ENCODE results near the gene CENPM.

CENPM gene

DNA sequence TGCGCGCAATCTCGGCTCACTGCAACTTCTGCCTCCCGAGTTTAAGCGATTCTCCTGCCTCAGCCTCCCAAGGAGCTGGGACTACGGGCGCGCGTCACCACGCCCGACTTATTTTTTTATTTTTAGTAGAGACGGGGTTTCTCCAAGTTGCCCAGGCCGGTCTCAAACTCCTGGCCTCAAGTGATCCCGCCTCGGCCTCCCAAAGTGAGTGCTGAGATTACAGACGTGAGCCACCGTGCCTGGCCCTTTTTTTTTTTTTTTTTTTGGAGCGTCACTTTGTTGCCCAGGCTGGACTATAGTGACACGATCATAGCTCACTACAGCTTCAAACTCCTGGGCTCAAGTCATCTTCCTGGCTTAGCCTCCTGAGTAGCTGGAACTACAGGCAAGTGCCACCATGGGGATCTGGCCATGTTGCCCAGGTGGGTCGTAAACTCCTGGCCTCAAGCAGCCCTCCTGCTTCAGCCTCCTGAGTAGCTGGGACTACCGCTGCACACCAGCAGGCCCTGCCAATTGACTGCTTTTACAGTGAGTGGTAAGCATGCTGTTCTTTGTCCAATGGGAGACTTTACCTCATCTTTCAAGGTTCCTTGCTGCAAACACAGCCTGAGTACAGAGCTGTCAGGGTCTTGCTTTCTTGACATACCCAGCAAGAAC, 600 bp upstream of the CENPM start:
- Mint-ChIP-seq H3K9me3 (no peaks in the 10 kb centered on the region), H3K36me3 (peaks cover 3% of the 10 kb centered on the region), H3K27ac (peak overlapping the region; percentile 70), H3K4me3 (peak overlapping the region; percentile 88), H3K27me3 (no peaks in the 10 kb centered on the region), H3K4me1 (peaks cover 7% of the 10 kb centered on the region)

DNA sequence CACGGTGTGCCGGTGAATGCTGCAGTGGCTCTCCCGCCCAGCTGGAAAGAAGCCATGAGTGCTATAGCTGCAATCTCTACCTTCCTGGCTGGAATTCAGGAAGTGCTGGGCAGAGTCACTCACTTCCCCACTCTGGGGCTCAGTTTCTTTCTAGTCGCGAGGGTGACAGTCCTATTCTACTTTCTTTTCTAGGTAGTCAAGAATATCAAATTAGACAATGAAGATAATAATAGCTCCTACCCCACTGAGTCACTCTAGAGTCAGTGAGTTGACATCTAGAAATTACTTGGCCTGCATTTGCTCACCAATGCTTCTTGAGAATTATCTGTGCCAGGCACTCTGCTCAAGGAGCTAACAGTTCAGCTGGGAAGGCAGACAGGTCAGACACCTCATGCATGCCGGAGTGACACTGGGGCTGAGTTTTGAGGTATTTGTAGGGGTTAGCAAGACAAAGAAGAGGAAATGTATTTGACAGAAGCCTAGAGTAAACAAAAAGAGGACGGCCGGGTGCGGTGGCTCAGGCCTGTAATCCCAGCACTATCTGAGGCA, 3.2 kb downstream of the CENPM start:
- no peaks in the 10 kb centered on the region for H3K27me3 Mint-ChIP-seq
- H3K36me3 Mint-ChIP-seq, result peaks cover 3% of the 10 kb centered on the region
- H3K4me3 Mint-ChIP-seq, result peak overlapping the region; percentile 66
- peaks cover 34% of the 10 kb centered on the region for H3K4me1 Mint-ChIP-seq
- H3K9me3 Mint-ChIP-seq, result no peaks in the 10 kb centered on the region
- H3K27ac Mint-ChIP-seq, result peak overlapping the region; percentile 33

DNA sequence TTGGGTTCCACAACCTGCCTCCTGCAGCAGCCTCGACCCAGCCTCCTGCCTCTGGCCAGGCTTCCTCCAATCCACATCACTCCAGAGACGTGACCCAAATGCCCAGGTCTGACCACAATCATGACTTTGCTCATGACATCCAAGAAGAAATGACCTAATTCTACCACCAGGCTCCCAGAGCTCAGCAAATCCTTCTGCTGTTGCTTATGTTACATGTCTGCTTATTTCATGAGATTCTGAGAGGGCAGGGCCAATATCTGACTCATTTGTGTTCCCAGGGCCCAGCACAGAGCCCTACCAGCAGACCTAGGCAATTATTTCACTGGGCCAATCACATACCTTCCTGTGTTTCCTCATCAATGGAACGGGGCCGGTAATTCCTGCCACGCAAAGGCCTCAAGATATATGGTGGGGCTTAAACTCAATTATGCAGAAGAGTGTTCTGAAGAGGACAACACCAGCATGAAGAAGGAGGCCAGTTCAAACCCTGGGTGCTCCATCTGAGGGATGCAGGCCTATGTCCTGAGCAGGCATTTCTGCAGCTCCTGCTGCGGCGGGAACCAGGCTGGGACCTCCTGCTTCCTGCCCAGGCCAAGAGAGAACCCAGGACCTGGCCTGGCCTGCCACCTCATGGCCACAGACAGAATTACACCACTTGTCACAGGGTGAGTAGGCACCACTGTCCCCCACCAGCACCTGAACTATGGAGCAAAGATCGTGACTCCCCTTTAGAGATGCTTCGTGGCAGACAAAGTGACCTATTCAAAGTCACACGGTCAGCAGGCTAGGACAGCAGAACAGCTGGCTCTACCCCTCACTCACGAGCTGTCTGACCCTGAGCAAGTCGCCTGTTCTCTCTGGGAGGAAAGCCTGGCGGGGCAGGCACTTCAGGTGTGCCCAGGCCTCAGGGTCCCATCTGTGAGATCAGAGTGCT, 5.9 kb downstream of the CENPM start:
- H3K27ac Mint-ChIP-seq, result peak overlapping the region; percentile 98
- H3K4me3 Mint-ChIP-seq, result peak overlapping the region; percentile 50
- H3K27me3 Mint-ChIP-seq, result no peaks in the 10 kb centered on the region
- no peaks in the 10 kb centered on the region for H3K9me3 Mint-ChIP-seq
- H3K4me1 Mint-ChIP-seq, result peaks cover 37% of the 10 kb centered on the region
- H3K36me3 Mint-ChIP-seq, result peaks cover 3% of the 10 kb centered on the region

DNA sequence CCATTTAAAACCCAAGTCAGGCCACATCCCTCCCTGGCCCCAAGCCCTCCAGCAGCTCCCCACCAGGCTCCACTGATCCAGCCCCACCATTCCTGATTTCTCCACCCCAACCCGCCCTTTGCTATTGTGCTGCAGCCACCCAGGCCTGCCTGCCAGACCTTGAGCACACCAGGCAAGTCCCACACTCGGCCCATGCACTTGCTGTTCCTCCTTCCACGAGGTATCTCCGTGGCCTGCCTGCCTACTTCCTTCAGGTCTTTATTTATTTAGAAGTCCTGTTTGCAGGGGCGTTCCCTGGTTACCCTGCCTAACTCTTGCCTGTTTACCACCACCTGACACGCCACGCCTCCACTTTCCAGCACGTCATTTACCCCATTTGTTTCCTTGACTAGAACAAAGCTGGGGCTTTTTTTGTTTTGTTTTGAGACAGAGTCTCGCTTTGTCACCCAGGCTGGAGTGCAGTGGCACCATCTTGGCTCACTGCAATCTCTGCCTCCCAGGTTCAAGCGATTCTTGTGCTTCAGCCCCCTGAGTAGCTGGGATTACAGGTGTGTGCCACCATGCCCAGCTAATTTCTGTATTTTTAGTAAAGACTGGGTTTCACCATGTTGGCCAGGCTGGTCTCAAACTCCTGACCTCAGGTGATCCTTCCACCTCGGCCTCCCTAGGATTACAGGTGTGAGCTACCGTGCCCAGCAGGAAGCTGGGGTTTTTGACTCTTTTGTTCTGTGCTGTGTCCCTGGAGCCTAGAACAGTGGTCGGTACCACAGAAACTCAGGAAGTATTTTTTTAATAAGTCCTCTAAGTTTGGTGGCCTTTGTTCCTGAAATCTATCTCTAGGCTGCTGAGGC, 6.7 kb downstream of the CENPM start:
- H3K4me3 Mint-ChIP-seq, result peak overlapping the region; percentile 79
- H3K9me3 Mint-ChIP-seq, result no peaks in the 10 kb centered on the region
- H3K4me1 Mint-ChIP-seq, result peaks cover 34% of the 10 kb centered on the region
- peak overlapping the region; percentile 98 for H3K27ac Mint-ChIP-seq
- H3K27me3 Mint-ChIP-seq, result no peaks in the 10 kb centered on the region
- H3K36me3 Mint-ChIP-seq, result peaks cover 1% of the 10 kb centered on the region

DNA sequence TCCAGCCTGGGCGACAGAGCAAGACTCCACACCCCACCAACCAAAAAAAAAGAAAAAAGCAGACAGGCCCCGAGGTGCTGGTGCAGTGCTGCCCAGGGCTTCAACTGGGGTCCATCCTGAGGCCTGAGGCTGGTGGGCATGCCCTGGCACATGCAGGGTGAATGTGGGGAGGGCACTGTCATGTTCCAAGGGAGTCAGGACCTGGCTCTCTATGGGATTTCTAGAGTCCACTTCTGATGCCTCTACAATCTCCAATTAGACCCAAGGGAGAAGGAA, 10.1 kb downstream of the CENPM start:
- Mint-ChIP-seq H3K9me3 (no peaks in the 10 kb centered on the region), H3K27ac (no peak overlapping the region), H3K4me3 (no peak overlapping the region), H3K4me1 (peaks cover 30% of the 10 kb centered on the region), H3K27me3 (no peaks in the 10 kb centered on the region), H3K36me3 (no peaks in the 10 kb centered on the region)

DNA sequence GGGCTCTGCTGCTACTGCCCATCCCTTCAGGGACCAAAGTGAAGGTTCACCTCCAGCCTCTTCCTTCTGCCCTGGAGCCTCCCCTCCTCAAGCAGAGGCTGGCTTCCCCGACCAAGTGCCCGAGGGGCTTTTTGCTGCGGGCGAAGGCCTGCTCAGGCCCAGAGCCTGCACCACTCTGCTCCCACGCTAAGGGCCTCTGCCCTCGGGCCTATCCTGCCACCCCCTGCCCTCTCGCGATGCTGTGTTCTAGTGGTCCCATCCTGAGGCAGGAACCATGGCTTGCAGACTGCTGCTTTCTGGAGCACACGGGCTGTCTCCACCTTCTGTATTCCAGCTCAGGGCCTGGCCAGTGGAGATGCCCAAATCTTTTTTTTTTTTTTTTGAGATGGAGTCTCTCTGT, 11.4 kb downstream of the CENPM start:
- H3K4me3 Mint-ChIP-seq, result no peak overlapping the region

DNA sequence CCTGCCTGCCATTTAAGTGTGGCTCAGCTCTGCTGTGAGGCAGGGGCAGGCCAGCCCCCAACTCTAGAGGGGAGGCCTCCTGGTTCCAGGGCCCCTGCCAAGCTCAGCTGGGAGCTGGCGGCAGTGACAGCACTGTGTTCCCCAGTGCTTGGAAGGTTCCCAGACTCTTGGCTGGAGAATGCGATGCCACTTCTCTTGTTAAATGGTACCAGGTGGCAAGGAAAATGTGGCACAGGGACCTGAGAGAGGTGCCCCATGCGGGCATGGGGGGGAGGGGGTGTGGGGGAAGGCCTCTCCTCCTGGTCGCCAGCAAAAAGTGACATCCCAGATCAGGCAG, 12.0 kb downstream of the CENPM start:
- Mint-ChIP-seq H3K36me3 (no peaks in the 10 kb centered on the region), H3K27ac (no peak overlapping the region), H3K27me3 (no peaks in the 10 kb centered on the region), H3K4me1 (peaks cover 13% of the 10 kb centered on the region), H3K9me3 (no peaks in the 10 kb centered on the region), H3K4me3 (no peak overlapping the region)

More for the DNA sequence above, 11.4 kb downstream of the CENPM start:
- Mint-ChIP-seq H3K36me3 (no peaks in the 10 kb centered on the region), H3K27ac (no peak overlapping the region), H3K27me3 (no peaks in the 10 kb centered on the region), H3K9me3 (no peaks in the 10 kb centered on the region), H3K4me1 (peaks cover 18% of the 10 kb centered on the region)

DNA sequence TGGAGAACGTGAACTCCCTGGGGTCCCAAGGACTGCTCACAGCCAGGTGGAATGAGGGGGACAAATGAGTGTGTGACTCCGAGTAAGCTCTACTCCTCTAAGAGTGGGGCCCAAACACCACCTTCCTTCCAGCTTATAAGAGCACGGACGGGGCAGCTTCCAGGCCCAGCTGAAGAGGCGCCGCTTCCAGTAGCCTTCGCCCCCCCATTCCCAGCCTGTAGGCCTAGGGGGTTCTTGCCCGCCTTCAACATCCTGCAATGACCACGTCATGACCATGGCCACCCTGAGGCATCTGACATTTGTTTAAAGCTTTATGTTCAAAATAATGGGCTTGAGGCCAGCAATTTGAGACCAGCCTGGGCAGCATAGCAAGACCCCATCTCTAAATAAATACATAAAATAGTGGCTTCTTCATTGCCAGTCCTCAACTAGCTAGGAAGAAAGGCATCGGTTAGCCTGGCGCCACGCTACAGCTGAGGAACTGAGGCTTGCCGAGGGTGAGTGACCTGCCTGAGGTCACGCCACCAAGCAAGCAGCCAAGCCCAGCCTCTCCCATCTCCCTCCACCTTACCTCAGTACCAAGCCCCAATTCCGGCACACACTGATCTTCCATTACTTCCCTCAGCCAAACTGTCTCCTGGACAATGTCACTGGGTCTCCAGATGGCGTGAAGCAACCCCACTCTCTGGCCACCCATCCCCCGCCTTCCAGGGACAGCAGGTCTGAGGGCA, 12.5 kb downstream of the CENPM start:
- Mint-ChIP-seq H3K4me3 (no peak overlapping the region), H3K4me1 (peaks cover 8% of the 10 kb centered on the region)

DNA sequence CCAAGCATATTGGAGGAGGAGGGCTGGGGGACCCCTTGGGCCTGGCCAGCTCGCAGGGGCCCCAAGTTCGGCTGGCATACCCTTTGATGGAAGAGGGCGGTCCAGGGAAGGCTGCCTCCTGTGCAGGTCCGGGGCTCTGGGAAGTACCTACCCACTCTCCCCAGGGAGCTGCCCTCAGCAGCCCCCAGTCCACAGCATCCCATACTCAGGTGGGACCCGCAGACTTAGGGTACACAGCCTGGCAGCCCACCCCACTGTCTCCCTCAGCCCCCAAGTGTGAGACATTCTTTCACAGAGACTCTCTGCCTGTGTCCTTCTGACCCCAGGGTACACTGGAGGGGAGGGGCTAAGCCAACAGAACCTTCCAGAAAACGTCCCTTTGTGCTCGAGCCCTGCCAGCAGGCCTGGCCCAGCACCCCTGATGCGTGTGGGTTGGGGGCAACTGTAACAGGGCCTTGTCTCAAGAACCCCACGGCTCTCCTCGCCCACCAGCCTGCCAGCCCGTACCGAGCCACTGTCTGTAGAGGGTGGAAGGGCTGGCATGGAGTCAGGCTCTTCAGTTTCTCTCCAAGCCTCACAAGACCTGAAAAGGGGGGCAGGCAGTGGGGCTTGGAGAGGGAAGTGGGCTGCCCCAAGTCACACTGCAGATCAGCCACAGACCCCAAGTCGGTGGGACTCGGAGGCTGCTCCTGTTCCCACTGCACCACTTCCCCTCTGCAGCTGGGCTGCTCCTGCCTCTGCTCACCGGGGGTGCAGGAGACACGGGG, 13.4 kb downstream of the CENPM start:
- Mint-ChIP-seq H3K4me1 (peaks cover 8% of the 10 kb centered on the region), H3K27me3 (no peaks in the 10 kb centered on the region), H3K36me3 (no peaks in the 10 kb centered on the region), H3K9me3 (no peaks in the 10 kb centered on the region), H3K4me3 (no peak overlapping the region), H3K27ac (no peak overlapping the region)

More for the DNA sequence above, 12.5 kb downstream of the CENPM start:
- H3K9me3 Mint-ChIP-seq, result no peaks in the 10 kb centered on the region
- no peaks in the 10 kb centered on the region for H3K36me3 Mint-ChIP-seq
- H3K27me3 Mint-ChIP-seq, result no peaks in the 10 kb centered on the region
- peak overlapping the region; percentile 41 for H3K27ac Mint-ChIP-seq

DNA sequence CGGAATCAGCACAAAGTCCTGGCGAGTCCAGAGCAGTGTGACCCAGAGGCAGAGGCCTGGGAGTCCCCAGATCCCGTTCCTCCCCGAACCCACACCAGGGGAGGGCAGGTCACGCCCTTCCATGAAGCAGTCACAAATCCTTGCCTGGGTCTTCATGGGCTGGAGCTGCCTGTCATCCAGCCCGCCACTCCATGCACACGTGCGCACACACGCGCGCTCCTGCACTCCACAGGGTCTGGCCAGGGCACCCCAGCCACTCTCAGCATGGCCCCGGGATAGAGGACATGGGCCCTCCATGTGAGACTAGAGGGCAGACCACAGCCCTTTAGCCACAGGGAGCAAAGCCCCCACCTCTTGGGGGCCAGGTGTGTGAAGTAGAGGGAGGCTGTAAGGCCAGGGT, 14.6 kb downstream of the CENPM start:
- H3K36me3 Mint-ChIP-seq, result no peaks in the 10 kb centered on the region
- H3K27me3 Mint-ChIP-seq, result no peaks in the 10 kb centered on the region
- H3K27ac Mint-ChIP-seq, result no peak overlapping the region
- H3K4me1 Mint-ChIP-seq, result peaks cover 16% of the 10 kb centered on the region
- no peak overlapping the region for H3K4me3 Mint-ChIP-seq
- H3K9me3 Mint-ChIP-seq, result no peaks in the 10 kb centered on the region

DNA sequence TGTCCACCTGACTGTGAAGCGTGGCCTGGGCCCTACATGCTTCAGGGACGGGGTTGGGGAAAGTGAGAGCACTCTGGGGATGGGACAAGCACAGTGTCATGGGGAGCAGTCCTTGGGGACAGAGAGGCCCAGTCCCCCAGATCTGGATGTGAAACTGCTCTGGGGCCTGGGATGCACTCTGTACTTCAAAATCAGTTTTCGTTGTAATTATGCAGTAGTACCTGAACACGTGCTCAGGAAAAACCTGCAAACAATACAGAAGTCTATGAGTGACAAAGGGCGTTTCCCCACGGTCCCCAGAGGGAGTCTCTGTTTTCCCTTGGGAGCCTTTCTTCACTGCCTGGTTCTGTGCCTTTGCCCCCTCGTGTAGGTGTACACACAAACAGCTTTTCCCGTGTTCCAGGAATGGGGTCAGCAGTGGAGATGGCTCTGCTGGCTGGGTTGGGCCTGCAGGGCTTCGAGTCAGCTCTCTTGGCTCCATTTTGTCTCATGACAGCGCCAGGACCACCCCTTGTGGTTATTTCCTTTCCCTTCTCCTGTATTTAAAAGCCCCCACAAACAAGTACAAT, 15.2 kb downstream of the CENPM start:
- Mint-ChIP-seq H3K9me3 (no peaks in the 10 kb centered on the region), H3K4me3 (no peak overlapping the region), H3K4me1 (peaks cover 16% of the 10 kb centered on the region), H3K27me3 (no peaks in the 10 kb centered on the region), H3K36me3 (no peaks in the 10 kb centered on the region), H3K27ac (no peak overlapping the region)

DNA sequence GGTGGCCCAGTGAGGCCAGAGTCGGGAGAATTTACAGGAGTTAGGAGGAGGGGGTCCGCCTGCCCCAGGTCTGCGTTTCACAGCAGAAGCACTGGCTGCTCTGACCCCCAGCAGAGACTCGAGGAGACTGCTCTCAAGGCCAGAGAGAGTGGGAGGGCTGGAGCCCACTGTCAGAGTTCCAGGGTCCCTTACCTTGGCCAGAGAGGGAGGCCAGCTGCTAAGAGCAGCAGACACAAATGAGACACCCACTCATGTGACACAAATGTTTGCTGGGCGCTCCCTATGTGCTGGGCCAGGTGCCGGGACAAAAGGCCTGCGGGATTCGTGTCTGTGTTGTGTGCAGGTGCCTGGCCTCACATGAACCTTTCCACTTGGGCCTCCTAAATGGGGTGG, 17.5 kb downstream of the CENPM start:
- Mint-ChIP-seq H3K27ac (no peak overlapping the region), H3K4me1 (peaks cover 25% of the 10 kb centered on the region), H3K9me3 (no peaks in the 10 kb centered on the region)

DNA sequence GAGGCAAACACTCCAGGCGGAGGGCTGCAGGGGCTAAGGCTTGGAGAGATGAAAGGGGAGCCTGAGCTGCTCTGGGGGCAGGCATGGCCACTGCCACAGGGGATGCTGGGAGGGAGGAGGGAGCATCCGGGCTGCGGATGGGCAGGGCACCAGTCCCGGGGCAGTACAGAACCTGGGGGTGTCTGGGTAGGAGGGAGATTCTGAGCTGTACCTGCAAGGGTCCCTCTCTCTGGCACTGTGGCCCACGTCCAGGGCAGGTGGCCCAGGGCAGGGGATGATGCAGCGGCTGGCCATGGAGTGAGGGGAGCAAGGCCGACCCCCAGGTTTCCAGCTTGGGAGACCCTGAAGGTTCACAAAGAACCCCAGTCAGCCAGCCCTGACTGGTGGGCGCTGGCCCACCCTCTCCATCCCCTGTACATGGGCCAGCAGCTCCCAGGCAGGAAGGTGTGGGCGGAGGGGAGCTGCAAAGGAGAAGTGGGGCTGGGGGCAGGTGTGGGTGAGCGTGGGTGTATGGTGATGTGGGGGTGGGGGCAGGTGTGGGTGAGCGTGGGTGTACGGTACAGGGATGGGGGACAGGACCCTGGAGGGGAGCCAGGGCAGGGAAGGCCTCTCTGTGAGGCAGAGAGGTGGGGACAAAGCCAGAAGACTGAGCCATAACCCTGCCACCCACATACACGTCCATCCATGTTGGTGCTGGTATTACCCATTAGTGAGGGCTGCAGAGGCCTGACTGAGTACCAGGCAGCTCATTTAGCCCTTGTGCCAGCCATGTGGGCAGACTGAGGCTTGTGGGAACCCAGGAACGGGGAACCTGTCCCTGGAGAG, 18.1 kb downstream of the CENPM start:
- H3K4me3 Mint-ChIP-seq, result no peak overlapping the region

More for the DNA sequence above, 17.5 kb downstream of the CENPM start:
- Mint-ChIP-seq H3K27me3 (no peaks in the 10 kb centered on the region), H3K4me3 (no peak overlapping the region), H3K36me3 (no peaks in the 10 kb centered on the region)

More for the DNA sequence above, 18.1 kb downstream of the CENPM start:
- Mint-ChIP-seq H3K9me3 (no peaks in the 10 kb centered on the region), H3K27me3 (no peaks in the 10 kb centered on the region), H3K27ac (no peak overlapping the region), H3K4me1 (peaks cover 25% of the 10 kb centered on the region), H3K36me3 (no peaks in the 10 kb centered on the region)

Measured in activated naive CD4-positive, alpha-beta T cell treated with anti-CD3 and anti-CD28 coated beads, Interleukin-2, amount 50 U/mL, for 24 hours (primary cell).